Nephron progenitor cell (in vitro differentiated cells): ENCODE measurements around the gene NOS1AP.

Experiments used
- DNase-seq: peaks from one replicate; pipeline ENCODE4 v3.0.0; 2021
- H3K27ac Mint-ChIP-seq: 2 replicates; pipeline ENCODE4 v1.8.0; 2021; ENCODE audit warnings: mild to moderate bottlenecking, moderate library complexity, mixed read lengths
- H3K27me3 Mint-ChIP-seq: 2 replicates; pipeline ENCODE4 v1.8.0; 2021; ENCODE audit warnings: mild to moderate bottlenecking, low read depth, mixed read lengths; ENCODE audit not compliant: poor library complexity
- H3K36me3 Mint-ChIP-seq: 2 replicates; pipeline ENCODE4 v1.8.0; 2021; ENCODE audit warnings: low read depth, mixed read lengths
- H3K4me1 Mint-ChIP-seq: 2 replicates; pipeline ENCODE4 v1.8.0; 2021; ENCODE audit warnings: mixed read lengths
- H3K4me3 Mint-ChIP-seq: 2 replicates; pipeline ENCODE4 v1.8.0; 2021; ENCODE audit warnings: mild to moderate bottlenecking, moderate library complexity, mixed read lengths
- H3K9me3 Mint-ChIP-seq: 2 replicates; pipeline ENCODE4 v1.8.0; 2021; ENCODE audit warnings: mild to moderate bottlenecking, moderate library complexity, mixed read lengths
- TF ChIP-seq, protein P1 (sequence below): fragments of 200-600 bp; sonication (generic); IDR thresholded peaks from 2 replicates; pipeline ENCODE4 v1.5.0; 2021; ENCODE audit warnings: antibody characterized with exemption

NOS1AP gene

DNA sequence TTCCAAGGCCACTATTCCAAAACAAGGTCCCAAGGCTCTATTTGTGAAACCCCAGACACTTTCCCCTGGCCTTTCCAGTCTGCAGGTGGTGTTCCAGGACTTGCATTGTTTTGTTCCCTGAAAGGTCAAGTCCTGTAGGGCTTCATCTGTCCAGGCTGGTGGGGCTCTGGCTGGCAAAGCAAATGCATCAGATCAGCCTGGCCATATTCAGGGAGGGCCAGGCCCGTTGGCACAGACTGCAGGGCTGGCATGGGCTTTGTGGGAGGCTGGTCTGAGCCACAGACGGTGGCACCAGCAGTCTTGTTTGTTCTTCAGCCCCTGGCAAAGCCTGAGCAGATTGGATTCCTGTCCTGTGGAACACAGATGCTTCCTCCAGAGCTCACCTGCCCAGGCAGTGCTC is 214.2 kb downstream of the NOS1AP start:
- no peak for DNase-seq
- Mint-ChIP-seq H3K4me1 (peaks cover 11% of the 10 kb centered on the region), H3K27ac (no peak overlapping the region), H3K36me3 (no peaks in the 10 kb centered on the region), H3K9me3 (no peaks in the 10 kb centered on the region), H3K27me3 (peaks cover 11% of the 10 kb centered on the region), H3K4me3 (no peak overlapping the region)
- TF ChIP-seq, protein P1, sequence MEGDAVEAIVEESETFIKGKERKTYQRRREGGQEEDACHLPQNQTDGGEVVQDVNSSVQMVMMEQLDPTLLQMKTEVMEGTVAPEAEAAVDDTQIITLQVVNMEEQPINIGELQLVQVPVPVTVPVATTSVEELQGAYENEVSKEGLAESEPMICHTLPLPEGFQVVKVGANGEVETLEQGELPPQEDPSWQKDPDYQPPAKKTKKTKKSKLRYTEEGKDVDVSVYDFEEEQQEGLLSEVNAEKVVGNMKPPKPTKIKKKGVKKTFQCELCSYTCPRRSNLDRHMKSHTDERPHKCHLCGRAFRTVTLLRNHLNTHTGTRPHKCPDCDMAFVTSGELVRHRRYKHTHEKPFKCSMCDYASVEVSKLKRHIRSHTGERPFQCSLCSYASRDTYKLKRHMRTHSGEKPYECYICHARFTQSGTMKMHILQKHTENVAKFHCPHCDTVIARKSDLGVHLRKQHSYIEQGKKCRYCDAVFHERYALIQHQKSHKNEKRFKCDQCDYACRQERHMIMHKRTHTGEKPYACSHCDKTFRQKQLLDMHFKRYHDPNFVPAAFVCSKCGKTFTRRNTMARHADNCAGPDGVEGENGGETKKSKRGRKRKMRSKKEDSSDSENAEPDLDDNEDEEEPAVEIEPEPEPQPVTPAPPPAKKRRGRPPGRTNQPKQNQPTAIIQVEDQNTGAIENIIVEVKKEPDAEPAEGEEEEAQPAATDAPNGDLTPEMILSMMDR = no peak

DNA sequence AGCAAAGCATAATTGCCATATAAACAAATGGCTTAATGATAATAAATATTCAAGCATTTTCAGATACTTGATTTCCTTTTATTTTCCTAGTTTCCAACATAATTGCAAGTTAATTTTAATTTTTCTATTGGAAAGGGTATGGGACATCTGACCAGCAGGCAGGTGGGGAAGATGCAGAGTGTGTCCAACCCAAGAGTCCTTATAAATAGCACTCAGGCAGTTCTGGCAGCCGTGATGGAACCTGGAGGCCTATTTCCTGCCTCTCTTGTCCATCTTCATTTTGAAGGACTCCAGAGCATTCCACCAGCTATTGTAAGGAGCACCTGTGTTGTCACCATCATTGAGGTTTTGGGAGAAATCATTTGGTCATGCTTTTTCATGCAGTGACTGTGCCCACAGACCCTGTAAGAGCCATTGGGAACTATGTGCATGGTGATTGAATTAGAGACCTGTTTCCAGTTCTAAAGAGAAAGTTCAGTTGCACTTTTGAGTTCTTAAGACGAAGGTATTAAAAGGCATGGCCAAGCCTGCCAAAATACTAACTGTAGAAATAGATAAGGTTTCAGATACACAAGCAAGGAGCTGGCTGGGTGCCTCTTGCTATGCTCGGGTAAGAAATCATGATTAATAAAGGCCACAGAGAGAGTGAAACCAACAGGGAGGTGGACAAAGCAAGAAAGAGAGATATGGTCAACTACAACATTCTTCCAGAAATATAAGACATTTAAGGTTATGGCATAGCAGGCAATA is 214.9 kb downstream of the NOS1AP start:
- peaks cover 11% of the 10 kb centered on the region for H3K27me3 Mint-ChIP-seq
- no peak overlapping the region for H3K4me3 Mint-ChIP-seq
- H3K36me3 Mint-ChIP-seq = no peaks in the 10 kb centered on the region
- no peaks in the 10 kb centered on the region for H3K9me3 Mint-ChIP-seq
- H3K27ac Mint-ChIP-seq = no peak overlapping the region
- peaks cover 4% of the 10 kb centered on the region for H3K4me1 Mint-ChIP-seq
- TF ChIP-seq, protein P1 = no peak
- DNase-seq = no peak

DNA sequence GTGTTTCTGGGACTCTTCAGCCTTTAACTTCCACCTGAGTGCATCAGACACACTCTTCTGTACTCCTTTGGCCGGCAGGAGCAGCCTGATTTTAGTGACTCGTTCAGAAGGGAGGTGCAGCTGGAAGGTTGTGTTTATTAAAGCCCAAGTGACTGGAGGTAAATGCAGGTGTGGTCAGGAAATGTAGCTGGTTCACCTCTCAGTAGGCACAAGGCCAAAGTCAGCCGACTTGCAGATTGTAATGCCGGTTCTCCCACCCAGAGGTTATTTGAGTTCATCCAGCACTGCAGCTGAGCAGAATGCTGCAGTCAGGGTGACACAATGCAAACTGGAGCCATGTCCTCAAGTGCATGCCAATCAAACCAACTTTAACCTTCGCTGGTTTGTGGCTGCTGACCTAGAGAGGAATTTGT is 215.7 kb downstream of the NOS1AP start:
- DNase-seq = no peak
- peaks cover 11% of the 10 kb centered on the region for H3K27me3 Mint-ChIP-seq
- TF ChIP-seq, protein P1 = no peak
- no peak overlapping the region for H3K27ac Mint-ChIP-seq
- no peaks in the 10 kb centered on the region for H3K36me3 Mint-ChIP-seq
- no peak overlapping the region for H3K4me3 Mint-ChIP-seq
- H3K9me3 Mint-ChIP-seq = no peaks in the 10 kb centered on the region
- no peaks in the 10 kb centered on the region for H3K4me1 Mint-ChIP-seq

DNA sequence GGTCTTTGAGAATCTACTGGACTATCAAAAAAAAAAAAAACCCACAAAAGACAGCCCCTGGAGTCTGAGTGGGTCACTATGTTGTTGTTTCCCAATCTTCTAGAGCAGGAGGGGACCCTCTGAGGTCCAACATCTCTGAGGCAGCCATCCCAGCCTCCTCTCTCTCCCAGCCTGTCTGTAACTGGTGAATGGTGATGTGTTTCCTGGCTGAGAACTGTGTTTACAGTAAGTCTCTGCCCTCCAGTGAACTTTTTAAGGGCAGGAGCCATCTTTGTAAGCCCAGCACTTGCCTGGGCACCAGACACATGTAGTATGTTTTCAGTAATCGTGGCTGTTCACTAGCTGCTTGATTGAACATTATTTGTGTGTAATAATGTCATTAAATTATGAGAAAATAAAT is 221.5 kb downstream of the NOS1AP start:
- no peaks in the 10 kb centered on the region for H3K9me3 Mint-ChIP-seq
- DNase-seq = no peak
- H3K27me3 Mint-ChIP-seq = peaks cover 6% of the 10 kb centered on the region
- peaks cover 19% of the 10 kb centered on the region for H3K4me1 Mint-ChIP-seq
- H3K27ac Mint-ChIP-seq = no peak overlapping the region
- H3K4me3 Mint-ChIP-seq = no peak overlapping the region
- TF ChIP-seq, protein P1 = no peak
- H3K36me3 Mint-ChIP-seq = no peaks in the 10 kb centered on the region

DNA sequence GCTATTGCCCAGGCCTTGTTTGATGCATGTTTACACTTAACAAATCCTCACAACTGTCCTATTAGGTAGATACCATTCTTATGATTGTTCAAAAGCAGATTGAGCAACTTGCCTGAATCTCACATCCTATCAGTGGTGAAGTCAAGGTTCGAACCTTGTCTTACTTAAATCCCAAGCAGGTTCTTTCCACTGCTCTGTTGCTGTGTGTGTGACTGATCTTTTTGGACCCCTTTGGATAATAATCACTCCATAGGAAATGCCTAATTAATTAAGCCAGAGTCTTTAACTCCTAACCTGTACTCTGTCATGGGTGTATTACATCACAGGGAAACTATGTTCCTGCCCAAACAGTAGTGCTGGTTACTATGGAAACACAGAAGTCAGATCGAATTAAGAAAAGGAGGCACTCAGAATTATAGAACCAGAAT is 222.9 kb downstream of the NOS1AP start:
- no peak overlapping the region for H3K27ac Mint-ChIP-seq
- TF ChIP-seq, protein P1 = no peak
- no peak overlapping the region for H3K4me3 Mint-ChIP-seq
- no peaks in the 10 kb centered on the region for H3K36me3 Mint-ChIP-seq
- H3K27me3 Mint-ChIP-seq = peaks cover 4% of the 10 kb centered on the region
- H3K9me3 Mint-ChIP-seq = no peaks in the 10 kb centered on the region
- peaks cover 23% of the 10 kb centered on the region for H3K4me1 Mint-ChIP-seq
- DNase-seq = no peak
